Activated effector memory CD4-positive, alpha-beta T cell treated with anti-CD3 and anti-CD28 coated beads, Interleukin-2, amount 50 U/mL, for 16 hours (primary cell): ENCODE data around the gene SPI1.

ENCODE experiments used
- DNase-seq: peaks from one replicate; pipeline ENCODE4 v3.0.0-alpha.2; 2020

The SPI1 gene

GRCh38 chr11:47378010-47378835, at the start of gene SPI1:
Gene SPI1, minus strand, starts transcription at chr11:47378547. Its CDS starts 194 bp downstream, at chr11:47378353.
- no peak for DNase-seq

GRCh38 chr11:47426062-47426956, 48.0 kb upstream of the SPI1 start, which contains the start of gene PSMC3:
Gene PSMC3, minus strand, starts transcription at chr11:47426439. Its CDS starts 160 bp downstream, at chr11:47426279.
- DNase-seq: peak; percentile 99

- DNase-seq: no peak
Measured at GRCh38 chr11:47425611-47426010, 47.3 kb upstream of the SPI1 start.

- DNase-seq: no peak
Measured at GRCh38 chr11:47418454-47419259, 40.3 kb upstream of the SPI1 start.

GRCh38 chr11:47417712-47418111, 39.4 kb upstream of the SPI1 start:
- no peak for DNase-seq

- DNase-seq: no peak
Measured at GRCh38 chr11:47415949-47416472, 37.7 kb upstream of the SPI1 start.

GRCh38 chr11:47415091-47415854, 36.9 kb upstream of the SPI1 start:
- DNase-seq: no peak

GRCh38 chr11:47414685-47415070, 36.3 kb upstream of the SPI1 start:
- DNase-seq: no peak

GRCh38 chr11:47413908-47414684, 35.7 kb upstream of the SPI1 start:
- no peak for DNase-seq

- no peak for DNase-seq
Measured at GRCh38 chr11:47413351-47413750, 35.0 kb upstream of the SPI1 start.

GRCh38 chr11:47411884-47412746, 33.8 kb upstream of the SPI1 start:
- DNase-seq: peak; percentile 86

- DNase-seq: no peak
Measured at GRCh38 chr11:47410370-47411264, 32.3 kb upstream of the SPI1 start.

- DNase-seq: no peak
Measured at GRCh38 chr11:47409440-47410369, 31.4 kb upstream of the SPI1 start.

- DNase-seq: peak; percentile 67
Measured at GRCh38 chr11:47408598-47409439, 30.5 kb upstream of the SPI1 start.

GRCh38 chr11:47407746-47408590, 29.6 kb upstream of the SPI1 start, which contains the start of gene SLC39A13:
Gene SLC39A13, plus strand, starts transcription at chr11:47408590. Its CDS starts 1,505 bp downstream, at chr11:47410095.
- DNase-seq: peak; percentile 97
